ENCODE results near the gene NEURL3.
"Not testable (repeated sequence)": the region's sequence is repeated elsewhere in the genome, so short reads cannot be mapped to it uniquely, and the experiment has no call there.

NEURL3 gene

DNA sequence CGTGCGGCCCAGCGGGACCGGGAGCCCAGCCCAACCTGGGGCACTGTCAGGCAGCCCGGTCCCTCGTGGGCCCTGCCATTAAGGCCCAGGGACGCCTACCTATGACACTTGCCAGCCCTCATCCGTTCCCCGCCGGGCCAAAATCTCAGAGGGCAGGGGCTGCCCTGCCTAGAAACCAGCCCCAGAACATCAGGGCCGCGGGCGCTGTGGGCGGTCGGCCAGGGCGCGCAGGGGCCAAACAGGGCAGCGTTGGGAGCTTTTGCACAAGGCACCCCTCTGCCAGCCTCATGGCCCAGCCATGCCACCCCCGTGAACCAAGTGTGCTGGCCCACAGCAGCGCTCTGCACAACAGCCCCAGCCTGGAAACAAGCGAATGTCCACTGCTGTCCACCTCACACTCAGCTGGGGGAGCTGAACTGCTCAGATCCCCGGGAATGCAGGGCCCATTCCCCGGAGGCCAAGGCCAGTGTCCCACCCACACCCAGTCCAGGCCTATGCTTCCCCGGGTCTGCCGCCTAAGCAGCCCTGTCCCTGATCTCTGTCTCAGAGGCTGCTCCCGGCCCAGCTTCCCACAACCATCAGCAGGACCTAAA is 3.5 kb upstream of the NEURL3 start:
- in situ Hi-C loops (cut with MboI; ENCODE audit: low sequenced_read_pairs), result no loop called here

DNA sequence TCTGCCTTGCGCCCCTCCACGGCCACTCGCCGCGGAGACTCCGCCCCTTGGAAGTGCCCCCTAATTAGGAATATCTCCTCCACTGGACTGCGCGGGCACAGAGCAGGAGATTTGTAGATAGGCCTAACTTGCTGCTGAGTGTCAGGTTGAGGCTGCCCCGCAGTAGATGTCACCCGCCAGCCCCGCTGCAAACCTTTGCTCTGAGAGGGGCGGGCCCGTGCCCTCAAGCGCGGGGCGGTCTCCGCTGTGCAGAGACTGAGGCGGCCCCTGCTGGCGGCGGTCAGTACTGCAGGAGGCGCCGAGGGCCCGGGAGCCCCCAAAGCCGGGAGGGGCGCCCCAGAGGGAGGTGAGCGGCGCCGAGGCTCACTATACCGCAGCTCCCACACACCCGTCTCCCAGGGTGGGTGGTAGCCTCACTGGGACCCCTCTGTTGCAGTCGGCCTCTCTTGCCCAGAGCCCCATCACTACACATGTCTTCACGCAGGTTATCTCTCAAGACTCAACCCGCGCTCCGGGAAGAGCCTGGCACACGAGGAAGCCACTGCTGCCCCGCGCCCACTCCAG is 2.9 kb upstream of the NEURL3 start:
- in situ Hi-C loops (cut with MboI; ENCODE audit: low sequenced_read_pairs), result no loop called here

DNA sequence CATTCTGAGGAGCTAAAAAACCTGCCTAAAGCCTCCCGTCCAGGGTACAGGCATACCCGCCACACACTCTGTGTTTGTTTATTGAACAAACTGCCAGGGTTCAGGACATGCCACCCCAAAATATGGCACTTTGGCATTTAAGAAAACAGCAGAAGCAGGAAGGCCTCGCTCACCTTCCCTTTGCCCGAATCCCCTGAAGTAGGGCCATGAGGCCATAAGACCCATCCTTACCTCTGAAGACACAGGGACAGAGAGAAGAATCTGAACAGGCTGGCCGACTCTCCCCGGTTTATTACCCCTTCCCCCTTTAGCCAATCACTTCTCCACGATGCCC is 1.7 kb upstream of the NEURL3 start:
- in situ Hi-C loops (cut with MboI; ENCODE audit: low sequenced_read_pairs), result no loop called here

GRCh38 chr2:96506016-96506906 is 1.1 kb upstream of the NEURL3 start:
- in situ Hi-C loops (cut with MboI; ENCODE audit: low sequenced_read_pairs), result no loop called here

DNA sequence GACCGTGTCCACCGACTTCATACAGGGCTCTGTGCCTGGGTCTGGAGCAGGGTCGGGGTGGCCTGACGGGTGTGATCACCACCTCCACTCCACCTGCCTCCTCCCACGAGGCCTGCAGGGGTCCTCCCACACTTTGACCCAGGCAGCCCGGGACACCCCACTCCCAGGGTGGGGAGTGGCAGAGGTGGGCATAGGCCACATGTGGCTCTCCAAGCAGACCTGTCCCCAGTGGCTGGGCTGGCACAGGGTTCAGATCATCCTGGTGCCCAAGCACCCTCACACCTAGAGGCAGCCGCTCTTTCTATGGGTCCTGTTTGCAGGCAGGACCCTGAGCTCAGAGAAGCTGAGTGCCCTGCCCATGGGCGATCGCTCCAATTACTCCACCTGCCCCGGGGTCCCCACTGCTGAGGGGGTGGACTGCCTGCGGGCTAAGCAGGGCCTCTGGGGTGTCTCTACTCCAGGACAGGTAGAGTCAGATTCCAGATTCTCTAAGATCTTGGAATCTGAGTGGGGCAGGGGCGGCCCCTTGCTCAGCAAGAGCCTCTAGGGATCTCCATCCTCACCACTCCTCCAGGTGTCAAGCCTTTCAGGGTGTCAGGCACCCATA is 1.4 kb downstream of the NEURL3 start:
- in situ Hi-C loops (cut with MboI; ENCODE audit: low sequenced_read_pairs), result no loop called here

DNA sequence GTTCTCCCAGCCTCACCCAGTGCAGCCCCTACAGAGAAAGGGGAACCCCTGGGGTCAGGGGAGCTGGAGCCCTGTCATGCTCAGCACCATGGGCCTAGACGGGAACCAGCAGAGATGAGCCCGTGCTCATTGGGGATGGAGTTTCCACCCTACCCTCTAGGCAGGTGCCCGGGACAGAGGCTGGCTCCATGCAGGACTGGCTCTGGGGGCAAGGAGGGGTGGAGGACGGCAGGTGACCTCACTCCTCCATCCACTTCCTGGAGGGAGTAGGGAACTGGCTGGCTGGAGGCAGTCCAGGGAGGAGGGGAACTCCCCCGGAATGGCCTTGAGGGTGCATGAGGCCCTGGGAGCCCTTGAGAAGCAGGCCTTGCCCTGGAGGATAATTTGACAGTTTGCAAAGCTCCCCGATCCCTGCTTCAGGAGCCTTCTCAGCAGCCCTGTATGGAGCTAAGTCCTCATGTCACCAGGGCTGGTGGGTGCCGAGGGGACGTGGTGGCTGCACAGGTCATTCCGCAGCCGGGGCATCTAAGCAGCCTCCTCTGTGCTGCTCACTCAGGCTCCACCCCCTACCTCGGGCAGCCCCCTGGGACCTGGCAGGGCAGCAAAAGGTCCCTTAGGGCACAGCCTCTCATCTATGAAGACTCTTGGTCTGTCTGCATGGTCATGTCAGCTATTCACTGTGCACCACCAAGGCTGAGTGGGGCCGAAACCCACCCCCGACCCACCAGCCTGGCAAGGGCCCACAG is 2.1 kb downstream of the NEURL3 start:
- in situ Hi-C loops (cut with MboI; ENCODE audit: low sequenced_read_pairs), result no loop called here

DNA sequence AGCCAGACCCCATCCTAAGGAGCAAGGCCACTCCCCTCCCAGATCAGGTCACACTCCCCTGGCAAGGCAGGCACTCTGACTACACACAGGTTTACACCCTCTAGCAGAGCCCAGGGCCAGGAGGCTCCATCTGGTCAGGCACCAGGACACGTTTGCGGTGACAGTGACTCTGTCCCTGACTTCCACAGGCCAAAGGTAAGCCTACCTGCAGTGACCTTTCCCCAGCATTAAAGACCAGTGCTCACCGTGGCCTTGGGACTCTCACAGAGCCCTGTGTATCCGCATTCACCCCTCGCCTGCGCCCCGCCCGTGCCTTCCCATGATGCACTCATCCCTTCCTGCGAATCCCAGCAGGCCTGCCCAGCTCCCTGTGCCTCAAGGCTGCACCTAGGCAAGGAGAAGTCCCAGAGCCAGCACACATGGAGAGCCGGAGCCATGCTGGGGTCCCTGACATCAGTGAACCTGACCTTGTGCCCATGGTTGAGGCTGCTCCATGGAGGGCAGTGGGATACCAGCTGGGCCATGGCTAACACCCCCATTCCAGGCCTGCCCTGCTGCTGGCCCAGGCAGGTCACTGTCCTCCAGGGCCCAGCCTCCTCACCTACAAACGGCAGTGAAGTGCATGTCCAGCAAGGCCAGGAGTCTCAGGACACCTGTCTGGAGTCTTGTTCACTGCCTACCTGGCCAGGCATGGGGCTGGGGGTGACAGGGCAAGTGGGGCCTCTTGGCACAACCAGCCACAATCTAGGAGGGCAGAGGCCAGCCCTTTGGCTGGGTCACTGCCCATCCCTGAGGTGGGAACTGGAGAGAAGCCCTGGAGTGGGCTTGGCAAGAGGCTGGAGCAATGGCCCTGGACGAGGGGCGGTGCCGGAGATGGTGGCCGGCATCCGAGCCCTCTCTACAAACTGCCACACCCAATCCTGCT is 3.0 kb downstream of the NEURL3 start:
- in situ Hi-C loops (cut with MboI; ENCODE audit: low sequenced_read_pairs), result no loop called here

GRCh38 chr2:96501471-96501874 is 3.7 kb downstream of the NEURL3 start:
- in situ Hi-C loops (cut with MboI; ENCODE audit: low sequenced_read_pairs), result no loop called here

- in situ Hi-C loops (cut with MboI; ENCODE audit: low sequenced_read_pairs), result no loop called here
Measured at GRCh38 chr2:96500385-96501066, 4.6 kb downstream of the NEURL3 start.

GRCh38 chr2:96499061-96499960 is 5.8 kb downstream of the NEURL3 start:
- in situ Hi-C loops (cut with MboI; ENCODE audit: low sequenced_read_pairs), result no loop called here

DNA sequence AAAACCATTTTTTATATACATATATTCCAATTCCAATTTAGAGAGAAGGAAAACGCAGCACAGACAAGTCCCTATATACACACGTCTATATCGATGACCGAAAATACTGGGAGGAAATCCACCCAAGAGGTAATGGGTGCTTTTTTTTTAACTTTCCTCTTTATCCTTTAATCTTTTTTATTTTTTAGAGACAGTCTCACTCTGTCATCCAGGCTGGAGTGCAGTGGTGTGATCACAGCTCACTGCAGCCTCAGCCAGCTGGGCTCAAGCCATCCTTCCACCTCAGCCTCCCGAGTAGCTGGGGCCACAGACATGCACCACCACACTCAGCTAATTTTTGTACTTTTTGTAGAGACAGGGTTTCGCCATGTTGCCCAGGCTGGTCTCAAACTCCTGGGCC is 6.5 kb downstream of the NEURL3 start:
- in situ Hi-C loops (cut with MboI; ENCODE audit: low sequenced_read_pairs), result not testable (repeated sequence)

DNA sequence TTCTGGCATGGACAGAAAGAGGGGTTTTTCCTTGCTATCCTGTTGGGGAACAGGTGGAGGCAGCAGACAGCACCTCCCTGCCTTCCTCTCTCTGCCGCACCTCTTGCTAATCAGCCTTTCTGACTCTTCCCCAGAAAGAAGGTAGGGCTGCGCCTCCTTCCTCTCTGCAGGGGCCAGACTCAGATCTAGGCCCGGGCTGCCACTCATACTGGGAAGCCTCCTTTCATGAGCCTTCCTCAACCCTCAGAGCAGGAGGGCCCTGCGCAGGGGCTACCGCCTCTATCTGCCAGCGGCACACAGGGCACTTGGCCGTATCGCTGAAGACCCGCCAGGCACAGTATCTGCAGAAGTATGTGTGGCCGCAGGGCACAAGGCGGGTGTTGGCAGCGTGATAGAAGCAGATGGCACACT is 7.1 kb downstream of the NEURL3 start:
- in situ Hi-C loops (cut with MboI; ENCODE audit: low sequenced_read_pairs), result no loop called here

GRCh38 chr2:96495982-96496629 is 9.1 kb downstream of the NEURL3 start:
- in situ Hi-C loops (cut with MboI; ENCODE audit: low sequenced_read_pairs), result no loop called here

DNA sequence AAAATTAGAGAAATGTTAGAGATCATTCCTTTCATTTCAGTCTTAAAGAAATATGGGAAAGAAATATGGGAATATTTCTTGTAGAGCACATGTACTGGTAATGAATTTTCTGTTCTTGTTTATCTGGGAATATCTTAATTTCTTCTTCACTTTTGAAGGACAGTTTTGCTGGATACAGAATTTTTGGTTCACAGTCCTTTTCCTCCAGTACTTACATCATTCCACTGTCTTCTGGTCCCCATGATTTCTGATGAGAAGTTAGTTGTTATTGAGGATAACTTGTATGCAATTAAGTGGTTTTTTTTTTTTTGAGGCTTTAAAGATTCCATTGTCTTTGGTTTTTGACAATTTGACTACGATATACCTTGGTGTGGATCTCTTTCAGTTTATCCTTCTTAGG is 11.0 kb downstream of the NEURL3 start:
- in situ Hi-C loops (cut with MboI; ENCODE audit: low sequenced_read_pairs), result no loop called here

DNA sequence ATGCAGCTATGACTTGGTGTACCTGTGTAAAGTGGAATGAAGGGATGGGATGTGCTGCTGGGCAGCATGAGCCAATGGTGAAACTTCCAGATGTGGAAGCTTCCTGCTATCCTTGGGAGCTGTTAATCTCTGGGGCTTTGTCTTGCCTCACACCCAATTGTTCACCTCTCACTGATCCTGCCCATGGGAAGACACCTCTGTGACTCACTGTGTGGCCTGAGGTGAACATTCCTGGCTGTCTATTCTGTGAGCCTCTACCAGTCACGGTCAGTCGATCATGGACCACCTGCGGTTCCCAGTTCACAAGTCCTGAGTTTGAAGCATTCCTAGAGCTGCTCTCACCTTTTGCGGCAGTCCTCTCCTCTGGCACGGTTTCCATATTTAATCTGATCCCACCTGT is 12.1 kb downstream of the NEURL3 start:
- in situ Hi-C loops (cut with MboI; ENCODE audit: low sequenced_read_pairs), result no loop called here

DNA sequence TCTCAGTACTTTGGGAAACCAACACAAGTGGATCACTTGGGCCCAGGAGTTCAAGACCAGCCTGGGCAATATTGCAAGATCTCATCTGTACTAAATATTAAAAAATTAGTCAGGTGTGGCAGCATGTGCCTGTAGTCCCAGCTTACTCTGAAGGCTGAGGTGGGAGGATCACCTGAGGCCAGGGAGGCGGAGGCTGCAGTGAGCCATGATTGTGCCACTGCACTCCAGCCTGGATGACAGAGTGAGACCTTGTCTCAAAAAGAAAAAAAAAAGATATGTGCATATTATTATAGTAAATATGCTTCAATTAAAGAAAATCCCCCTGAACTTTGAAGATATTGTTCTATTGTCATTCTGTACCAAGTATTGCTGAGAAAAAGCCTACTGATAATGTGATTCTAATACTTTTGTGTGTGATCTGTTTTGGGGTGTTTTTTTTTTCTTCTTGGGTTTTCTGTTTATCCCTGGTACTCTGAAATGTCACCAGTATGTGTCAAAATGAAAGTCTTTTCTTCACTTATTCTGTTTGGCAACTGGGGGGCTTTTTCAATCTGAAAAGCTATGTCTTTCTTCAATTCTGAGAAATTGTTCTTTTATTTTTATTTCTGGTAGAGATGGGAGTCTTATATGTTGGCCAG is 13.2 kb downstream of the NEURL3 start:
- in situ Hi-C loops (cut with MboI; ENCODE audit: low sequenced_read_pairs), result no loop called here

- in situ Hi-C loops (cut with MboI; ENCODE audit: low sequenced_read_pairs), result no loop called here
Measured at GRCh38 chr2:96489663-96490062, 15.5 kb downstream of the NEURL3 start.

GRCh38 chr2:96489261-96489660 is 15.9 kb downstream of the NEURL3 start:
- in situ Hi-C loops (cut with MboI; ENCODE audit: low sequenced_read_pairs), result no loop called here

Measured in hTERT RPE-1 (cell line).